Esophagus squamous epithelium (tissue), 5 donors: Measurements from ENCODE around the gene CADM1. TPM values are rescaled to one million over a fixed set of nuclear protein-coding genes. Genes with fewer than 3 reads are reported as not detected.

ENCODE experiments used
- DNase-seq: peaks from one replicate; lab custom pipeline; 2025; lab: John Stamatoyannopoulos, UW
- H3K27ac ChIP-seq, 4 donors: fragments of 200-600 bp; sonication (generic); one replicate each; pipeline ENCODE4 v1.5.1; 2016 to 2019; ENCODE audit warnings: mild to moderate bottlenecking in 1 of 4
- H3K27me3 ChIP-seq, 4 donors: fragments of 200-600 bp; sonication (generic); 1 replicate in 3 of 4; 2 replicates in 1 of 4; pipeline versions ENCODE4 v1.5.1 to v1.6.0; 2017 to 2021; ENCODE audit warnings: antibody characterized with exemption in 1 of 4
- H3K36me3 ChIP-seq, 3 donors: fragments of 200-600 bp; sonication (generic); one replicate each; pipeline ENCODE4 v1.5.1; 2016 to 2019
- H3K4me1 ChIP-seq, 3 donors: fragments of 200-600 bp; sonication (generic); one replicate each; pipeline ENCODE4 v1.5.1; 2017 to 2019
- H3K4me3 ChIP-seq, 4 donors: fragments of 200-600 bp; sonication (generic); 1 replicate in 3 of 4; 2 replicates in 1 of 4; pipeline ENCODE4 v1.5.1; 2016 to 2019; ENCODE audit warnings: mild to moderate bottlenecking in 2 of 4, moderate library complexity in 1 of 4
- H3K9me3 ChIP-seq, 3 donors: fragments of 200-600 bp; sonication (generic); one replicate each; pipeline ENCODE4 v1.5.1; 2016 to 2019
- POLR2A ChIP-seq, 4 donors: fragments of 450-650 bp; IDR thresholded peaks; one replicate each; pipeline ENCODE4 v1.6.1; 2017; ENCODE audit warnings: antibody characterized with exemption in 4 of 4, mild to moderate bottlenecking in 4 of 4, moderate library complexity in 3 of 4
- WGBS, 2 donors: methylation state at CpG; one replicate each; pipeline ENCODE4 v1.1.5; 2018; 5-methylcytosine and 5-hydroxymethylcytosine counted together
- intact Hi-C: fragments of 100-400 bp; cut with DNase I; formaldehyde crosslinking; loops from one replicate; pipeline ENCODE4 v1.15.0; 2022
- total RNA-seq, 4 donors: library from RNA; depleted of rRNA; stranded (reverse); fragments of >200 nt; gene quantifications; one replicate each; pipeline ENCODE4 v1.1.0, GENCODE V29; 2016
- TF ChIP-seq, protein P1 (sequence below), 6 experiments: fragments of 450-650 bp in 4 of 6; fragments of 200-600 bp in 2 of 6; sonication (generic) in 2 of 6; IDR thresholded peaks; one replicate each; pipeline ENCODE4 v1.5.1; 2016 to 2019; ENCODE audit warnings: antibody characterized with exemption in 6 of 6, mild to moderate bottlenecking in 4 of 6, moderate library complexity in 4 of 6
- donor health status: DM: yes; HTN: yes; CAD: no.

CADM1 gene
- 10 to 100 TPM in 2 of 4 donors, 1 to 10 TPM in 2; 1.7 to 15.1 (median 8.3) TPM for total RNA-seq

DNA sequence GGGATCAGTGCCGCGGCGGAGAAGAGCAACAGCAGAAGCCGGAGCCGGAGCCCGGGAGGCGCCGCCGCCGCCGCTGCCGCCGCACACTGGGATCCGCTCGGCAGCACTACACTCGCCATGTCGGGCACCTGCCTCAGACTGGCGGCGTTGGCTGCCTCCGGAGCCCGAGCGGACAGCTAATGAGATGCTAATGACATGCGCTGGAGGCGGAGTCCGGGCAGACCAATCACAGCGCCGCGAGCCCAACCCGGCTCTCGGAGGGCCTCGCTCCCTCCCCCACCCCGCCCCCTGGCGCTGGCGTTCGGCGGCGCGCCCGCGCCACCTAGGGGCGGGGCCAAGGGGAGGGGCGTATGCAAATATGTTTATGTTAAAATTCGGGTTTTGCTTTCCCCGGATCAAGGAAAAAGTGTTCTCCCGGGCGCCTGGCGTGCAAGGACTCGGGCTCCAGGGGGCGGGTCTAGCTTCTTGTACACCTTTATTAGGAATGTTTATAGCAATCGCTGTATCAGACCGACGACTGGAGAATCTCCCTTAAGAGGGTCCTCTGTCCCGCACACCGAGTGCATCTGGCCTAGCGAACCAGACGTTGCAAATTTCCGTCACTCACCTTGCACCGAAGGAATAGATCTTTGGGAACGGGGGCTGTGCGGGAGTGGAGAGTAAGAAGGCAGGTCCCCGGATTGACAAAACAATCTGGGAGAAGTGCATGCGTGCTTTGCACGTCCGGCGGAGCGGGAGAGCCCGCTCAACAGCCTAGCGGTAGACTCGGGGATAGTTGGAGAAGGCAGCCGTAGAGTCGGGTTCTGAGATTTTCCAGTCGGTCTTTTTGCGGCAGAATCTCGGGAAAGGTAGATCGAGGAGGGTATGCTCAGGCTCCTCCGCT, at the start of gene CADM1:
Gene CADM1, minus strand, starts transcription at position 140 of the 883 bp plus-strand sequence.
- Histone ChIP-seq H3K27ac (peak within 1 kb of the TSS; percentile 57 to 87 (median 85)), H3K36me3 (no peaks in the 10 kb centered on the region), H3K4me1 (peaks cover 9 to 47% (median 10%) of the 10 kb centered on the region in 3 donors), H3K9me3 (no peaks in the 10 kb centered on the region), H3K27me3 (peaks cover 0 to 58% (median 0%) of the 10 kb centered on the region in 4 donors), H3K4me3 (peak within 1 kb of the TSS; percentile 58 to 76 (median 70))
- peak; percentile 38 for DNase-seq
- 0 to 2% methylated on average over 13 to 18 of the region's 76 CpGs for WGBS, 2 donors
- peak in 3 of 4 donors; percentile 77 to 87 (median 79) for TF ChIP-seq POLR2A (IDR thresholded peaks at IDR 0.05)
- TF ChIP-seq, protein P1, sequence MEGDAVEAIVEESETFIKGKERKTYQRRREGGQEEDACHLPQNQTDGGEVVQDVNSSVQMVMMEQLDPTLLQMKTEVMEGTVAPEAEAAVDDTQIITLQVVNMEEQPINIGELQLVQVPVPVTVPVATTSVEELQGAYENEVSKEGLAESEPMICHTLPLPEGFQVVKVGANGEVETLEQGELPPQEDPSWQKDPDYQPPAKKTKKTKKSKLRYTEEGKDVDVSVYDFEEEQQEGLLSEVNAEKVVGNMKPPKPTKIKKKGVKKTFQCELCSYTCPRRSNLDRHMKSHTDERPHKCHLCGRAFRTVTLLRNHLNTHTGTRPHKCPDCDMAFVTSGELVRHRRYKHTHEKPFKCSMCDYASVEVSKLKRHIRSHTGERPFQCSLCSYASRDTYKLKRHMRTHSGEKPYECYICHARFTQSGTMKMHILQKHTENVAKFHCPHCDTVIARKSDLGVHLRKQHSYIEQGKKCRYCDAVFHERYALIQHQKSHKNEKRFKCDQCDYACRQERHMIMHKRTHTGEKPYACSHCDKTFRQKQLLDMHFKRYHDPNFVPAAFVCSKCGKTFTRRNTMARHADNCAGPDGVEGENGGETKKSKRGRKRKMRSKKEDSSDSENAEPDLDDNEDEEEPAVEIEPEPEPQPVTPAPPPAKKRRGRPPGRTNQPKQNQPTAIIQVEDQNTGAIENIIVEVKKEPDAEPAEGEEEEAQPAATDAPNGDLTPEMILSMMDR (IDR thresholded peaks at IDR 0.05) = peak; percentile 12 to 83 (median 65)
- intact Hi-C loops = loop anchor here (10.0 kb wide), 1 partner anchor 260 kb away; no protein-coding TSS in a partner anchor

DNA sequence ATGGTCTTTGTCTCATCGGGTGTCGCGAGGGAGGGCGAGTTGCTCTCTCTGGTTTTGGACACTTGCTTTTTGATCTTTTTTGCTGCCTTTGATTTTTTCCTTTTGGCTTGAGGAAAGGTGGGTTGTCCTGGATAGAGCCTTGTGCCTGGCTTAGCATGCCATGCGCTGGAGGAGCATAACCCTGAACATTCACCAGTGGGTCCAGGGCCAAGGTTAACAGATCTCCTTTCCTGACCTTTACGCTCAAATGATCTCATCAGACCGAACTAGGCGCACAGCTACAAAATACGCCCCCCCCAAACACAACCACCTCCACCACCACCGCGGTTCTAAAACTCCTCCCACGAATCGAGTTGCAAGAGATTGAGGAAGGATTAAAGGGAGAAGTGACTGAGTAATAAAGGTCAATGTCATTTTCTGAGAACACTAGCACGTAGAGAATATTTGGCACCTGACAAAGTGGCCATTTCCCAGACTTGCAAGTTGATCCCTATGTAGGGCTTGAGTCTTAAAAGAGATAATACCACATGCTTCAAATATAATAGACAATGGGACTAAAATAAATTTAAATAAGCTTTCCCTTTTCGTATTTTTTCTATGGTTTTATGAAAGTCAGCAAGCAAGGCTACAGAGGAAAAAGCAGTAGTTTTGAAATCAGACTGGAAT, 48.7 kb upstream of the CADM1 start:
- no peak for DNase-seq
- Histone ChIP-seq H3K36me3 (no peaks in the 10 kb centered on the region), H3K9me3 (no peaks in the 10 kb centered on the region), H3K4me1 (no peaks in the 10 kb centered on the region), H3K4me3 (no peak overlapping the region), H3K27ac (no peak overlapping the region), H3K27me3 (no peaks in the 10 kb centered on the region)
- TF ChIP-seq POLR2A (IDR thresholded peaks at IDR 0.05) = no peak
- TF ChIP-seq, protein P1 (IDR thresholded peaks at IDR 0.05) = no peak
- intact Hi-C loops = no loop called here
- WGBS, 2 donors = 73 to 90% methylated on average over 10 to 15 of the region's 15 CpGs

DNA sequence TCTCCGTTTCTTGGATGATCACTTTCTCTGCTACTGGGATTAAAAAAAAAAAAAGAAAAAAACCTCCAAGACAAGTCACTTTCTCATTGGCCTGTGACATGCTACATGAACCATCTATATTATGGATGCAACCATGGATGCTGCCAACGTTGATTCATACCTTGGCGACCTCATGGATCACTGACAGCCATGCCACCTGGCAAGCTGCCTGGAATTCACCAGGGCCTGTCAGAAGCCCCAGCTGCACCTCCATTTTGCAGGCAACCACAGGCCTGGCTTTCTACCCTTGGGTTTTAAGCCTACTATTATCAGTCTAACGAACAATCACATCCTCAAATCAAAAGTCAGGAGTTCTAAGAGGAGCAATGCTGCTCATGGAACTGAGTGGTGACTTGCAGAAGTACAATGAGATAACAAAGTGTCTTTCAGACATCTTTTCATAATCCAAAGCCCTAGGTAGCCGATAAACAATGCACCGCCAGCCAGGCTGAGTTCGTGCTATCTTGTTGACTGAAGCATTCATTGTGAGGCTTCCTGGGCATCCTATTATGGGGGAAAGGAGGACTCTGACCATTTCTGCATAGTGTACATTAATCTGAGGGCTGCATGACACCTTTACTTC, 48.0 kb upstream of the CADM1 start:
- intact Hi-C loops = no loop called here
- Histone ChIP-seq H3K4me1 (no peaks in the 10 kb centered on the region), H3K27me3 (no peaks in the 10 kb centered on the region), H3K36me3 (no peaks in the 10 kb centered on the region), H3K4me3 (no peak overlapping the region), H3K9me3 (no peaks in the 10 kb centered on the region), H3K27ac (no peak overlapping the region)
- TF ChIP-seq POLR2A (IDR thresholded peaks at IDR 0.05) = no peak
- TF ChIP-seq, protein P1 (IDR thresholded peaks at IDR 0.05) = no peak
- 69 to 71% methylated on average over 7 of the region's 7 CpGs for WGBS, 2 donors
- DNase-seq = no peak

DNA sequence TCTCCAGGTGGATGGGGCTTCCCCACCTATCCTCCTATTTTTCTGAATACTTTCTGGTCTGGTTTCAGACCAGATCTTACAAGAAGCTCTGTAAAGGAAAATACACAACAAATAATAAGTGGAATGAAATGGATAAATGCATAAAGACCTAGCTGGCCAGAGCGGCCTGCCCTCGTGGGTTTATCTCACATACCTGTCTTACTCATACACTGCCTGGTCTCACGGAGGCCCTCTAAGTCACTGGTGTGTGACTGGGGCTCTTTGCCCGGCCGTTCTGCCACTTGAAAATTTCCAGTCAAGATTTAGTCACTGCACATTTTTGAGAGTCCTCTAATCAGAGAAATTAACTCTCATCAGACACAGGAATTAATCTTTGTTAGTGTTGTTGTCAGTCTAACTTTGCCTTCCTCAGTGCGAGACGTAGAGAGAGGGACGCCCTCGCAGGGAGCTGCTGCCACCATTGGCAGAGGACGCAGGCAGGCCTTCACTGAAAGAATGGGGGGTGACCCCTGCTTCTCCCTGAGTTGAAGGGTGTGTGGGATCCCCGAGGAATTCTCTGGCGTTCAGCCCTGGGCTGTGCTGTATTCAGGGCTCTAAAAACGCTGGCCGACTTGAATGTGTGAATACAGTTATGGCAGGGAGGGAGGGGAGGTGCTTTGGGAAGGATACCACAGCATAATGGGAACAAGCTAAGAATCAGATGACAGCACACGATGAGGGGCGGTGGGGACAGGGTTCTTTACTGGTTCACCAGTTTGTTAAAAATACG, 46.3 kb upstream of the CADM1 start:
- Histone ChIP-seq H3K9me3 (no peaks in the 10 kb centered on the region), H3K4me3 (no peak overlapping the region), H3K4me1 (no peaks in the 10 kb centered on the region), H3K27ac (no peak overlapping the region), H3K36me3 (no peaks in the 10 kb centered on the region), H3K27me3 (no peaks in the 10 kb centered on the region)
- 78% methylated on average over 14 to 15 of the region's 17 CpGs for WGBS, 2 donors
- no peak for DNase-seq
- intact Hi-C loops = no loop called here
- TF ChIP-seq POLR2A (IDR thresholded peaks at IDR 0.05) = no peak
- TF ChIP-seq, protein P1 (IDR thresholded peaks at IDR 0.05) = no peak
